Measurements from ENCODE around the gene CTAG1A. TPM values are rescaled to one million over a fixed set of nuclear protein-coding genes. Genes with fewer than 3 reads are reported as not detected.

CTAG1A gene
- total RNA-seq, 1 donor from 2014 or later, result not detected

Small RNA genes within 50 kb of the gene (small RNA-seq; reads per million reads assigned to genes)
- gene AC244090.1 (not detected), gene AC244107.2 (not detected)

Other genes starting within 250 kb of the CTAG1A start
- 331 TPM for gene FLNA, start 210.5 kb upstream of the CTAG1A start, total RNA-seq
- 10.4 TPM for gene EMD, start 205.8 kb upstream of the CTAG1A start, total RNA-seq
- 4,963 TPM for gene RPL10, start 186.8 kb upstream of the CTAG1A start, total RNA-seq
- 47.0 TPM for gene DNASE1L1, start 175.9 kb upstream of the CTAG1A start, total RNA-seq
- 7.3 TPM for gene TAFAZZIN, start 173.6 kb upstream of the CTAG1A start, total RNA-seq
- 24.5 TPM for gene ATP6AP1, start 156.5 kb upstream of the CTAG1A start, total RNA-seq
- gene GDI1, start 148.0 kb upstream of the CTAG1A start, total RNA-seq, result 35.5 TPM
- 16.7 TPM for gene FAM50A, start 141.0 kb upstream of the CTAG1A start, total RNA-seq
- 9.9 TPM for gene PLXNA3, start 126.9 kb upstream of the CTAG1A start, total RNA-seq
- gene LAGE3, start 105.9 kb upstream of the CTAG1A start, total RNA-seq, result 12.0 TPM
- 35.0 TPM for gene UBL4A, start 98.5 kb upstream of the CTAG1A start, total RNA-seq
- 3.1 TPM for gene SLC10A3, start 94.5 kb upstream of the CTAG1A start, total RNA-seq
- 15.7 TPM for gene FAM3A, start 68.9 kb upstream of the CTAG1A start, total RNA-seq
- gene G6PD, start 38.3 kb upstream of the CTAG1A start, total RNA-seq, result 10.4 TPM
- 6.8 TPM for gene IKBKG, start 37.5 kb upstream of the CTAG1A start, total RNA-seq
- gene CTAG1B, start 34.1 kb downstream of the CTAG1A start, total RNA-seq, result not detected
- gene CTAG2, start 68.4 kb downstream of the CTAG1A start, total RNA-seq, result not detected
- gene GAB3, start 165.9 kb downstream of the CTAG1A start, total RNA-seq, result 5.7 TPM
- 18.3 TPM for gene DKC1, start 177.7 kb downstream of the CTAG1A start, total RNA-seq
- 45.9 TPM for gene MPP1, start 220.4 kb downstream of the CTAG1A start, total RNA-seq
- not detected for gene SMIM9, start 249.5 kb downstream of the CTAG1A start, total RNA-seq

All from skeletal muscle tissue (tissue), 2 donors.